CD4-positive, alpha-beta T cell treated with Interleukin-6 for 4 hours (primary cell): Measurements from ENCODE around the gene SPATA31C1.

ENCODE experiments used
- DNase-seq: peaks from one replicate; pipeline ENCODE4 v3.0.0-alpha.2; 2020; ENCODE audit warnings: mixed read lengths

The SPATA31C1 gene

DNA sequence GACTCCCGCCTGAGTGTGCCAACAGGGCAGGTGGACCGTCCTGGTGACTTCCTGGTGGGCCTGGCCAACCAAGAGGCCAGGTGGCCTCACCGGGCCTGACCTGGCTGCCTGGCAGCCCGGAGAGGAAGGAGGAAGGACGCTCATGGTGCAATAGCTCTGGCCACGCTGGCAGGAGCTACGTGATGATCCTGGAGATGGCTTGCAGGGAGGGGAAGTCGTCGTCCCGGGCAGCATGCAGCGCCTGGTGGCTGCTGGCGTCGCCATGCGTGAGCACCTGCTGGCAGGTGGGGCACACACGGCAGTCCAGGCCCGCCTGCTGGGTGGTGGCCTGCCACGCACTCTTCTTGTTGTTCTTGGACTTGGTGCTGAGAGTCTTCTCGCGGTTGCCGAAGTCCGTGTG, 26.3 kb downstream of the SPATA31C1 start:
- no peak for DNase-seq

- no peak for DNase-seq
These were observed 26.9 kb downstream of the SPATA31C1 start for GRCh38 chr9:87944682-87945081.

DNA sequence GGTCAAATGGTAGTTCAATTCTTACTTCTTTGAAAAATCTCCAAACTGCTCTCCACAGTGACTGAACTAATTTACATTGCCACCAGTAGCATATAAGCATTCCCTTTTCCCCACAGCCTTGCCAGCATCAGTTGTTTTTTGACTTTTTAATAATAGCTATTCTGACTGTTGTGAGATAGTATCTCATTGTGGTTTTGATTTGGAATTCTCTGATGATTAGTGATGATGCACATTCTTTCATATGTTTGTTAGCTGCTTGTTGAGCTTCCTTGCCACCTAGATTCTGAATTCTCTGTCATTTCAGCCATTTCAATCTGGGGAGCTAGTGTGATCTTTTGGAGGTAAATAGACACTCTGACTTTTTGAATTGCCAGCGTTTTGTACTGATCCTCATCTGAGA, 32.5 kb downstream of the SPATA31C1 start:
- DNase-seq = no peak

GRCh38 chr9:87950765-87951488, 33.2 kb downstream of the SPATA31C1 start:
- no peak for DNase-seq

- no peak for DNase-seq
These were observed 36.5 kb downstream of the SPATA31C1 start for GRCh38 chr9:87954230-87954629.

- DNase-seq = no peak
These were observed 40.1 kb downstream of the SPATA31C1 start for GRCh38 chr9:87957839-87958238.

DNA sequence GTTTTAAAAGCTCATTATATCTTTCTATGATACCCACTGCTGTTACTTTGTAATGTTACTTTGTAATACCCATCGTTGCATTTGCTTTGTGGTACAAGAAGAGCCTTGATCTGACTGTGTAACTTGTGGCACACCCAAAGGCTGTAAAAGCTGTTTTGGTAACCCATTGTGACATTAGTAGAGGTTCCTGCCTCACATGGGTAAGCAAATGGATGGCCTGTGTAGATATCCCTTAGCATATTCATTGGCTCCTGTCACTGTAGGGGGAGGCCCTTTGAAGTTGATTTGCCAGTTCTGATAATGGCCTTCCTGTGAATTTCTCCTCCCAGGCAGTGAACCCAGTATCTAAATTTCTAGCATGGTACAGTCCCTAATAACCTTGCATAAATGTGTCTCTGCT, 40.8 kb downstream of the SPATA31C1 start:
- no peak for DNase-seq

DNA sequence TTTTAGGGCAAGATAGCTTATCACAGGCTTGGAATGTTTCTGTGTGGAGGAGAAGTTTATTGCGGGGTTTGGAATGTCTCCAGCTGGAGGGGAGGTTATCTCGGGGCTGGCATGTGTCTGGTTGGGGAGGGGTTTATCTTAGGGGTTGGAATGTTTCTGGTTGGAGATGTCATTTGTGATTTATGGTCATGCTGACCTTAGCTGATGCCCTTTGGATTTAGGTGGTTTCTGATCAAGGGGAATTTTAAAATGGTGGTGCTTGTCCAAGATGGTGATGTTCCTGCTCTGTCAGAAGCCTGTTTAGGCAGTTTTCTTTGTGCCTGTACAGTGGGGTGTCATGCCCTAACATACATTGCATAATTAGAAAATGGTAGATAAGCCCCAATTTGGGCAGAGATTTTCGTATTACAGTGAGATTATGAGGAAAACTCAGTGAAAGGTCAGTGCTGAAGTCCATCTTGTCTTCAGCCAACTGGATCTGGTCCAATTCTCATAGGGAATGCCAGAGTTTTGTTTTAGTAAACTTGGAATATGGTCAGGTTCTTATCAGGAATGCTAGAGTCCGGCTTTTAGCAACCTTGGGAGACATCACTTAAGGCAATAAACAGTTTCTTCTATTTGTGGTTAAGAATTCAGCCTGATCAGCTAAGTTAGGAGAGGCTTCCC, 42.3 kb downstream of the SPATA31C1 start:
- no peak for DNase-seq

DNA sequence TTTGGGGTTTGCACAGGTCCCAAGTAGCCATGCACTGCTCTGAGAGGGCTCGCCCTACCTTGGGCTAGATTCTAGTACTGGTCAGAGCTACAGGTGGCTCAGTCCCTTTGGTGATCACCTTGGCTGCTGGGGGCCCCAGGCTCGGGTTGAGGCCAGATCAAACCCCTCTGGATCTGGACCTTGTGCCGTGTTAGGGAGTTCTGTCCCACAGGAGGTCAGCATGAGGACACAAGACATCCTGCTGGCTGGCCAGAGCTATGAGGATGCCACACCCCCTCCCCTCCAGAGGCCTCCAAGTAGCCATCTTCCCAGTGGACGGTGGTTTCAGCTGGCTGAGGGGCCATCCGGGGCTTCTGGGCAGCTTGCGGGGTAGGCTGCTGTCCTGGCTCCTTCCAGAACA, 46.0 kb downstream of the SPATA31C1 start:
- no peak for DNase-seq

GRCh38 chr9:87964826-87965225, 47.1 kb downstream of the SPATA31C1 start:
- DNase-seq = no peak

DNA sequence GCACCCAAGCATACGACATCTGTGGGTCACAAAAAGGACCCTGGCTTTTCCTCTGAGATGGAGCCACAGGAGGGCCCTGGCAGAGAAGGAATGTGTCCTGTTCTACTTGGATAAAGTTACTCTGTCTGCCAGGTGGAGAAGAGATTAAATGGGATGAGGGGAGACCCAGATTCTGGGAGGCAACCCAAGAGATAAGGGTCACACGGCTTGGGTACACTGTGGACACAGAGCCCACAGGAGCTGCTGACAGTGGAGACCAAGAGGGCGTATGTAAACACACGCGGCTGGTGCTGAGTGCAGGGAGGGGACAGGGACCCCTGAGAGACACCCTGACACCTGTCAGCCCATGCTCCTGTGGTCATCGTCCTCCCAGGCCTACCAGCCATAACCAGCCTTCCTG, 50.4 kb downstream of the SPATA31C1 start:
- no peak for DNase-seq

DNA sequence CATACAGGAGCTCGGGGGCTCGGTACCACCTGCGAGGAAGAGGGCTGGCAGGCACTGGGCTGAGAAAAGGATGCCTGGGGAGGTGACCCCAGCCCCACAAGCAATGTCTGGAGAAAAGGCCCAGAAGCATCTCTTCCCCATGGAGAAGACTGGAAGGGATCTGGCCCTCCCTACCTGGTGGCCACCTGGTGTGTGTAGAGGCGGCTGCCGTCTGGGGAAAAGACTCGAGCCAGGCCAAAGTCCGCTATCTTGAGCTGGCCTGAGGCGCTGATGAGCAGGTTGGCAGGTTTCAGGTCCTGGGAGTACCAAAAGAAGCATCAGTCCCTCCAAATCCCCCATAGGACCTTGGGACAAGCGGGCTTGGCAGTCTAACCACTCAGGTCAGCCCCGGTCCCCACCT, 52.8 kb downstream of the SPATA31C1 start:
- DNase-seq = no peak

- no peak for DNase-seq
These were observed 55.4 kb downstream of the SPATA31C1 start for GRCh38 chr9:87973122-87973521.
